Peyer's patch (tissue), 4 donors: ENCODE measurements around the gene SGPP2. TPM values are rescaled to one million over a fixed set of nuclear protein-coding genes. Genes with fewer than 3 reads are reported as not detected.

ENCODE experiments used
- DNase-seq, 3 donors: peaks; one replicate each; pipeline ENCODE4 v3.0.0-alpha.2; 2017 to 2019
- H3K27ac ChIP-seq, 4 donors: fragments of 200-600 bp; sonication (generic); one replicate each; pipeline ENCODE4 v1.5.1; 2016 to 2019
- H3K27me3 ChIP-seq, 2 donors: fragments of 200-600 bp; sonication (generic); one replicate each; pipeline ENCODE4 v1.5.1; 2019
- H3K36me3 ChIP-seq, 3 donors: fragments of 200-600 bp; sonication (generic); one replicate each; pipeline ENCODE4 v1.5.1; 2016 to 2019
- H3K4me1 ChIP-seq, 4 donors: fragments of 200-600 bp; sonication (generic); one replicate each; pipeline ENCODE4 v1.5.1; 2016 to 2019
- H3K4me3 ChIP-seq, 4 donors: fragments of 200-600 bp; sonication (generic); 1 replicate in 3 of 4; 2 replicates in 1 of 4; pipeline ENCODE4 v1.5.1; 2016 to 2019; ENCODE audit warnings: mild to moderate bottlenecking in 1 of 4
- H3K9me3 ChIP-seq, 4 donors: fragments of 200-600 bp; sonication (generic); one replicate each; pipeline ENCODE4 v1.5.1; 2016 to 2019; ENCODE audit warnings: mild to moderate bottlenecking in 1 of 4
- POLR2A ChIP-seq, 2 donors: fragments of 450-650 bp; IDR thresholded peaks; one replicate each; pipeline ENCODE4 v1.5.1; 2017; ENCODE audit warnings: antibody characterized with exemption in 2 of 2, mild to moderate bottlenecking in 2 of 2, moderate library complexity in 2 of 2
- total RNA-seq, 4 donors: library from RNA; depleted of rRNA; stranded (reverse); fragments of >200 nt; gene quantifications; one replicate each; pipeline ENCODE4 v1.1.0, GENCODE V29; 2016
- TF ChIP-seq, protein P1 (sequence below), 6 experiments: fragments of 450-650 bp in 4 of 6; fragments of 200-600 bp in 2 of 6; sonication (generic) in 1 of 6; IDR thresholded peaks; one replicate each; pipeline ENCODE4 v1.5.1; 2017 to 2019; ENCODE audit warnings: antibody characterized with exemption in 6 of 6, mild to moderate bottlenecking in 3 of 6, moderate library complexity in 1 of 6

SGPP2 gene
- total RNA-seq, 4 donors from 2014 or later, result 10.7 to 50.3 (median 46.9) TPM

DNA sequence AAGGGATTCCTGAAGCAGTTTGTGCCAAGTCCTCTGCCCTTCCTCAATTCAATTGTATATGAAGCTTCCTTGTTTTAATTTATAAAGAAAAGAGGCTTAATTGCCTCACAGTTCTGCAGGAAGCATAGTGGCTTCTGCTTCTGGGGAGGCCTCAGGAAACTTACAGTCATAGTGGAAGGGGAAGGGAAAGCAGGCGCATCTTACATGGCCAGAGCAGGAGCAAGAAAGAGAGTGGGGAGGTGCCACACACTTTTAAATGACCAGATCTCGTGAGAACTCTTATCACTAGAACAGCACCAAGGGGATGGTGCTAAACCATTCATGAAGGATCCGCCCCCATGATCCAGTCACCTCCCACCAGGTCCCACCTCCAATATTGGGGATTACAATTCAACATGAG lies 114.2 kb downstream of the SGPP2 start:
- H3K27me3 ChIP-seq, result no peaks in the 10 kb centered on the region
- peaks cover 0 to 4% (median 0%) of the 10 kb centered on the region in 3 donors for H3K36me3 ChIP-seq
- DNase-seq, result no peak
- TF ChIP-seq POLR2A (IDR thresholded peaks at IDR 0.05), result no peak
- TF ChIP-seq, protein P1, sequence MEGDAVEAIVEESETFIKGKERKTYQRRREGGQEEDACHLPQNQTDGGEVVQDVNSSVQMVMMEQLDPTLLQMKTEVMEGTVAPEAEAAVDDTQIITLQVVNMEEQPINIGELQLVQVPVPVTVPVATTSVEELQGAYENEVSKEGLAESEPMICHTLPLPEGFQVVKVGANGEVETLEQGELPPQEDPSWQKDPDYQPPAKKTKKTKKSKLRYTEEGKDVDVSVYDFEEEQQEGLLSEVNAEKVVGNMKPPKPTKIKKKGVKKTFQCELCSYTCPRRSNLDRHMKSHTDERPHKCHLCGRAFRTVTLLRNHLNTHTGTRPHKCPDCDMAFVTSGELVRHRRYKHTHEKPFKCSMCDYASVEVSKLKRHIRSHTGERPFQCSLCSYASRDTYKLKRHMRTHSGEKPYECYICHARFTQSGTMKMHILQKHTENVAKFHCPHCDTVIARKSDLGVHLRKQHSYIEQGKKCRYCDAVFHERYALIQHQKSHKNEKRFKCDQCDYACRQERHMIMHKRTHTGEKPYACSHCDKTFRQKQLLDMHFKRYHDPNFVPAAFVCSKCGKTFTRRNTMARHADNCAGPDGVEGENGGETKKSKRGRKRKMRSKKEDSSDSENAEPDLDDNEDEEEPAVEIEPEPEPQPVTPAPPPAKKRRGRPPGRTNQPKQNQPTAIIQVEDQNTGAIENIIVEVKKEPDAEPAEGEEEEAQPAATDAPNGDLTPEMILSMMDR (IDR thresholded peaks at IDR 0.05), result no peak
- H3K4me1 ChIP-seq, result no peaks in the 10 kb centered on the region
- H3K27ac ChIP-seq, result no peak overlapping the region
- H3K4me3 ChIP-seq, result no peak overlapping the region
- H3K9me3 ChIP-seq, result no peaks in the 10 kb centered on the region

- no peak overlapping the region for H3K27ac ChIP-seq
- peaks cover 0 to 8% (median 0%) of the 10 kb centered on the region in 4 donors for H3K4me1 ChIP-seq
- H3K27me3 ChIP-seq, result no peaks in the 10 kb centered on the region
- H3K9me3 ChIP-seq, result no peaks in the 10 kb centered on the region
- H3K36me3 ChIP-seq, result no peaks in the 10 kb centered on the region
- no peak overlapping the region for H3K4me3 ChIP-seq
- no peak for DNase-seq
- TF ChIP-seq, protein P1 (IDR thresholded peaks at IDR 0.05), result no peak
- TF ChIP-seq POLR2A (IDR thresholded peaks at IDR 0.05), result no peak
Measured at GRCh38 chr2:222544661-222545060, 120.3 kb downstream of the SGPP2 start.

DNA sequence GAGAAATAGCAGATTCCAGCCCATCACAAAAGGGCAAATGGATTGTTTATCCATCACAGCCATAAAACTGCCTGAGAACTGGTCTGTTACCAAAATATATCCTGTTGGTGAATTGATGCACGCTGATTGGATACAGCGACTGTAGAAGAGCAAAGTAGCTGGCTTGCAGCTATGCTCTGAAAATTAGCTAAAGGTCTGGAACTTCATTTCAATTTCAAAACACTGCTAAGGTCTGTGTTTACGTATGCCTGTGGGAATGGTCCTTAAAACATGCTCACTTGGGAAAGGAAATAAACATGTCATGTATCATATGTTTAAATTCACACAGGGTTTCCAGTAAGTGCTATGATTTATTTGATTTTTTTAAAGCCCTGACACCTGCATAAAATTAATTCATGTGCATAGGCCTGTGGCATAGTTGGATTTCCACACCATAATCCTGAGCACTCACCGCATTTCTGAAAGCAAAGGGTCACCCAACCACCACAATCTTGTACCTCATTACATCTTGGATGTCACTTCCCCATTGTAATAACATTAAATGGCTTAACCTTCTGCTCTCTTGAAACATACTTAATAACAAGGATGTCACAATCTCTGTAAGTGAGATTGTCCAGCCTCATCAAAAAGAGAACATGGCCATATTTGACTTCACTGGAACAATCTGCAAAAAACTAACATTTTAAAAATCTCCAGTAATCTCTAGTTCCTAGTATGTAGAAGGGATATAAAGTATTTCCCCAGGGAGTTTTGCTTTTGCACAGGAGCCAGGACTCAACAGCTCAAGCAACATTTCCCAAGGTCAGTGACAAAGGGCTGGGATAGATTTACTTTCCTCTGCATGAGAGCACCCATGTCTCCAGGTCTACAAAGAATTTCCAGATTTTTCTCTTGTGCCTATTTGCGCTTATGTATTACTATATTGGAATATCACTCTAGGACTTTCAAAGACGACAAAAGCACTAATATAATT lies 121.8 kb downstream of the SGPP2 start:
- TF ChIP-seq, protein P1 (IDR thresholded peaks at IDR 0.05), result no peak
- TF ChIP-seq POLR2A (IDR thresholded peaks at IDR 0.05), result no peak
- no peak for DNase-seq
- Histone ChIP-seq H3K27ac (no peak overlapping the region), H3K27me3 (no peaks in the 10 kb centered on the region), H3K36me3 (no peaks in the 10 kb centered on the region), H3K4me1 (peaks cover 0 to 8% (median 0%) of the 10 kb centered on the region in 4 donors), H3K9me3 (no peaks in the 10 kb centered on the region), H3K4me3 (no peak overlapping the region)

DNA sequence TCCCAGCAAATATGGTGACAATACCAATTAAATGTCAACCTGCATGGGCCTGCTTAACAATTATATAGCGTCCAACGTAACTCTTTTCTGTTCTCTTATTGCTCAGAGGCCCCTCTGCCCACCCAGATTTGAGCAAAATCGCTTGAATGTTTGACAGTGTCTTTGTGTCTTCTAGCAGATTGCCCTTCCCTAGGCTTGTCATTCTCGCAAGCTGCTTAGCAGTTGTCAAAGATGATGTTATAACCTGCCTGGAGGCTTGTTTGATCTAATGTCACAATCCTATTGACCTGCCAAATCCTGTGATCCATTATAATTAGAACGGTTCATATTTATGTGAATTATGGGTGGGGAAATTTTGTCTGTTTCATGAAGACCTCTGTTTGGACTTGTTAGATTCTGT lies 122.7 kb downstream of the SGPP2 start:
- Histone ChIP-seq H3K4me3 (no peak overlapping the region), H3K9me3 (no peaks in the 10 kb centered on the region), H3K36me3 (no peaks in the 10 kb centered on the region), H3K27me3 (no peaks in the 10 kb centered on the region), H3K27ac (no peak overlapping the region), H3K4me1 (peaks cover 0 to 8% (median 0%) of the 10 kb centered on the region in 4 donors)
- DNase-seq, result no peak
- TF ChIP-seq POLR2A (IDR thresholded peaks at IDR 0.05), result no peak
- TF ChIP-seq, protein P1 (IDR thresholded peaks at IDR 0.05), result no peak

DNA sequence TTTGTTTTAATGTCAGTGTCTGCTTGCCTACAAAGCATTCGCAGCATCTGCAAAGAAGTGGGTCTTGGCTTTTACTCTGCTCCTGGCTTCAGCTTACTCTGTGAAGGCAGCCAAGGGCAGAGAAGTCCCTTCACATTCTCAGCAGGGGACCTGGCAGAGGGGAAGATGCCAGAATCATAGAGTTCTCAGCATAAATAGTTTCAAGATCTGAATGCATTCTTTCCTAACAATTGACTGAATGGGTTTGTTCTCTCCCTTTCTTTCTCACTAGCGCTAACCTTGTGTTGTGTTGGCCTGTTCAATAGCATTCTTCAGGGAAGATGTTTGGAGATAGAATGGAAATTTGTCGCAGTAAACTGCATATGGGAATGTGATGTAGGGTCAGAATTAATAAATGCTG lies 124.6 kb downstream of the SGPP2 start:
- H3K36me3 ChIP-seq, result no peaks in the 10 kb centered on the region
- H3K4me3 ChIP-seq, result no peak overlapping the region
- TF ChIP-seq, protein P1 (IDR thresholded peaks at IDR 0.05), result no peak
- no peak for TF ChIP-seq POLR2A (IDR thresholded peaks at IDR 0.05)
- H3K9me3 ChIP-seq, result no peaks in the 10 kb centered on the region
- DNase-seq, result no peak
- H3K27ac ChIP-seq, result no peak overlapping the region
- peaks cover 0 to 8% (median 0%) of the 10 kb centered on the region in 4 donors for H3K4me1 ChIP-seq
- no peaks in the 10 kb centered on the region for H3K27me3 ChIP-seq
